H1 (cell line): ENCODE measurements around the gene MCF2L2. TPM values are rescaled to one million over a fixed set of nuclear protein-coding genes. Genes with fewer than 3 reads are reported as not detected.

ENCODE experiments used
- EP300 ChIP-seq, 2 experiments: IDR thresholded peaks; 1 replicate in 1 of 2; 2 replicates in 1 of 2; pipeline ENCODE4 v1.6.1; 2011 to 2012; ENCODE audit warnings: low read depth in 2 of 2, low read length in 2 of 2, mild to moderate bottlenecking in 2 of 2, borderline replicate concordance in 1 of 2, inconsistent platforms in 1 of 2, moderate library complexity in 1 of 2
- RAD21 ChIP-seq, 2 experiments: IDR thresholded peaks in 1 of 2; conservative IDR thresholded peaks in 1 of 2; 2 replicates each; pipeline ENCODE4 v1.6.1; 2011; ENCODE audit warnings: low read depth in 2 of 2, low read length in 2 of 2, improper control_type of control experiment in 1 of 2, inconsistent platforms in 1 of 2, mild to moderate bottlenecking in 1 of 2, moderate library complexity in 1 of 2
- polyA plus RNA-seq, 7 experiments: library from polyadenylated mRNA; depleted of rRNA in 3 of 7; stranded (reverse) in 5 of 7; unstranded in 2 of 7; fragments of >200 nt in 5 of 7; fragments of 200-250 nt in 2 of 7; gene quantifications; 1 replicate in 5 of 7; 2 replicates in 1 of 7; 4 replicates in 1 of 7; pipeline versions ENCODE4 v1.2.1 to v1.2.3, GENCODE V29; 2011 to 2013; ENCODE audit warnings: missing spikeins in 2 of 7, mixed read lengths in 2 of 7
- total RNA-seq: library from RNA; stranded (reverse); fragmentation: NEBNext Ultra II Directional; extraction: Animal tissue kit (Norgen Biotek cat#: 25700); gene quantifications from 2 replicates; pipeline ENCODE4 v1.2.1, GENCODE V29; 2021

MCF2L2 gene
- total and polyA plus RNA-seq, 2 of the 8 experiments (the other 6 are each of a cell fraction or from before 2014, with no cell fraction given) = 4.1 to 13.7 TPM

DNA sequence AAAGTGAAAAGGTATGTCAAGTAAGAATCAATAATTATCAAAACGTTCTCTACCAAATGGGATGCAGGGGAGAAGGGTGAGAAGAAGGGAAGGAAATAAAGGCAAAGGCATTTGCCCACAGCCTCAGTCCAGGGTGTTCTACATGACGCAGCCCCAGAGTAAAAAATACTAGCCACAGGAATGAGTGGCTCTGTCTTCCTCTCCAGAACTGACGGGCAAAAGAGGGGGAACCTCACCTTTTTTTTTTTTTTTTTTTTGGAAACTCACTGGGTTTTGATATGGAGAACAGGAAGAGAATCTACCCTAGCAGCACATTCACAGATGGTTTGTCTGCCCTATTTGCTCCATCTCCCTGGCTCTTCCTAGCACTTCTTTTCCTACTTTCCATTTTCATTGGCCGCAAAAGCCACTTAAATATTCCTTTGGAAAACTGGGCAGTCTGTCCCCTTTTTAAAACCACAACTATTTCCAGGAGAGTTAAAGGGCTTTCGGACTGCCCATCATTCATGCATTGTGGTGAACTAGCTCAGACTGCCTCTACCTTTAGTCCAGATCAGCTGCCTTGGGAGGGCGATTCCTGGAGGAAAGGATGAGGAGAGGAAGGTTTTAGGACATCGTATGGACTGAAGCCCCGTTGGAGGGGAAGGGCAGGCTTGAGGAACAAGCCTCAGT is 147.2 kb downstream of the MCF2L2 start (continued):
- no peak for TF ChIP-seq RAD21 (IDR thresholded peaks at IDR 0.05 in 1 of 2, conservative IDR thresholded peaks at IDR 0.05 in 1 of 2; ENCODE audit: low read depth in 2 of 2, low read length in 2 of 2)
- no peak for TF ChIP-seq EP300 (IDR thresholded peaks at IDR 0.05; ENCODE audit: borderline replicate concordance in 1 of 2, low read depth in 2 of 2, low read length in 2 of 2)
